Calu3 (cell line): Measurements from ENCODE around the gene MAML3. TPM values are rescaled to one million over a fixed set of nuclear protein-coding genes. Genes with fewer than 3 reads are reported as not detected.

Experiments used
- BruUV-seq: library from RNA; stranded (reverse); fragments of 400-500 nt; replicated peaks from 2 replicates; lab custom pipeline; 2021; lab: Mats Ljungman, UMichigan
- CTCF ChIA-PET: fragments of 300-600 bp; sonication (Branson Sonifier 250); formaldehyde crosslinking; loops from one replicate; lab custom pipeline; 2022; ENCODE audit warnings: antibody characterized with exemption; lab: Charles Lee
- DNase-seq: peaks from one replicate; pipeline ENCODE4 v3.0.0; 2022
- H3K27ac Mint-ChIP-seq: one replicate; pipeline ENCODE4 v1.8.0; 2022; ENCODE audit warnings: mixed read lengths; ENCODE audit not compliant: unreplicated experiment
- H3K27me3 Mint-ChIP-seq: one replicate; pipeline ENCODE4 v1.8.0; 2022; ENCODE audit warnings: mixed read lengths; ENCODE audit not compliant: unreplicated experiment
- H3K36me3 Mint-ChIP-seq: one replicate; pipeline ENCODE4 v1.8.0; 2022; ENCODE audit warnings: mild to moderate bottlenecking, moderate library complexity, mixed read lengths; ENCODE audit not compliant: insufficient read depth, unreplicated experiment
- H3K4me1 Mint-ChIP-seq: one replicate; pipeline ENCODE4 v1.8.0; 2022; ENCODE audit warnings: mild to moderate bottlenecking, low read depth, mixed read lengths; ENCODE audit not compliant: unreplicated experiment
- H3K4me3 Mint-ChIP-seq: one replicate; pipeline ENCODE4 v1.8.0; 2022; ENCODE audit warnings: mild to moderate bottlenecking, low read depth, moderate library complexity, mixed read lengths; ENCODE audit not compliant: unreplicated experiment
- H3K9me3 Mint-ChIP-seq: one replicate; pipeline ENCODE4 v1.8.0; 2022; ENCODE audit warnings: low read depth, mixed read lengths; ENCODE audit not compliant: unreplicated experiment
- intact Hi-C: fragments of 100-400 bp; cut with micrococcal nuclease; formaldehyde crosslinking; loops from one replicate; pipeline ENCODE4 v1.10.0; 2022; ENCODE audit not compliant: unreplicated experiment
- total RNA-seq: library from RNA; stranded (reverse); gene quantifications from 2 replicates; pipeline ENCODE4 v1.2.3, GENCODE V29; 2022
- TF ChIP-seq, protein P1 (sequence below): fragments of 200-600 bp; IDR thresholded peaks from one replicate; pipeline ENCODE4 v1.8.0; 2022; ENCODE audit warnings: antibody characterized with exemption; ENCODE audit not compliant: unreplicated experiment

The MAML3 gene
- total RNA-seq, 1 experiment from 2014 or later: 4.0 TPM

DNA sequence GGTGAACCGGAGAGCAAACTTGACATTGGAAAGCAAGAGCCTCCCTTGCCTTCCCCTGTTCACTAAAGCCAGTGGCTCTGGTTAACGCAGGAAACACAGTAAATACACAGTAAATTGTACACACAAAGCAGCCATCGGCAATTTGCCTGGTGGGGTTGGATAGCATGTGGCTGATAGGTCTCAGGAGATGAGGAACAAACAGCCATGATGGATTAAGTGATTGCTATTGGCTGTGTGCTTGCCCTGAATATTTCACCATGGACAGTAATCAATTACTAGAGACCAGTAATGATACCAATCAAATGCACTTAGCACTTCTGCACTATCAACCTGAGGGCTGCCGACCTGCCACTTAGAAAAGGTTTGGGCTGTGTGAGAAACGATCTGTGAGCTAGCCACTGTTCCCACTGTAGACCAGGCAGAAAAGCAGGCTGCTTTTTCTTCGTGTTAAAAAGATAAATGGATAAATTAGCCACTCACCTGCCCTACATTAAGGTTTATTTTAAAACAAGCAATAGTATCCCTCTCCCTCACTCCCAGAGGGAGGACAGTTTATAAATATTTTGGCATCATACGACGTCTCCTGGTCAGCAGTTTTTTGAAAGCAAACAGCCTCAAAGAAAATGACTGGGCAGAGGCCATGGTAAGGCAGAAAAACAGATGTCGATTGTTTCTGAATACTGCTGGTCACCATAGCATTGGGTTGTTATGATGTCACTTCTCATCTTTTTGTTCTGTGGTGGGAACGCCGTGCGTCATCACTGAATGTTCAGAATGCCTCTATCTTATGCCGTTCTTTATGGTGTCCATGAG lies 167.1 kb downstream of the MAML3 start:
- TF ChIP-seq, protein P1, sequence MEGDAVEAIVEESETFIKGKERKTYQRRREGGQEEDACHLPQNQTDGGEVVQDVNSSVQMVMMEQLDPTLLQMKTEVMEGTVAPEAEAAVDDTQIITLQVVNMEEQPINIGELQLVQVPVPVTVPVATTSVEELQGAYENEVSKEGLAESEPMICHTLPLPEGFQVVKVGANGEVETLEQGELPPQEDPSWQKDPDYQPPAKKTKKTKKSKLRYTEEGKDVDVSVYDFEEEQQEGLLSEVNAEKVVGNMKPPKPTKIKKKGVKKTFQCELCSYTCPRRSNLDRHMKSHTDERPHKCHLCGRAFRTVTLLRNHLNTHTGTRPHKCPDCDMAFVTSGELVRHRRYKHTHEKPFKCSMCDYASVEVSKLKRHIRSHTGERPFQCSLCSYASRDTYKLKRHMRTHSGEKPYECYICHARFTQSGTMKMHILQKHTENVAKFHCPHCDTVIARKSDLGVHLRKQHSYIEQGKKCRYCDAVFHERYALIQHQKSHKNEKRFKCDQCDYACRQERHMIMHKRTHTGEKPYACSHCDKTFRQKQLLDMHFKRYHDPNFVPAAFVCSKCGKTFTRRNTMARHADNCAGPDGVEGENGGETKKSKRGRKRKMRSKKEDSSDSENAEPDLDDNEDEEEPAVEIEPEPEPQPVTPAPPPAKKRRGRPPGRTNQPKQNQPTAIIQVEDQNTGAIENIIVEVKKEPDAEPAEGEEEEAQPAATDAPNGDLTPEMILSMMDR: no peak
- H3K4me1 Mint-ChIP-seq: peaks cover 15% of the 10 kb centered on the region
- H3K4me3 Mint-ChIP-seq: no peak overlapping the region
- H3K27ac Mint-ChIP-seq: no peak overlapping the region
- no TSS peak for BruUV-seq
- CTCF ChIA-PET: interaction anchor here (0.7 kb wide), 1 partner anchor 145 kb away, joined by 6 read pairs; no protein-coding TSS in a partner anchor
- DNase-seq: no peak
- intact Hi-C loops: no loop called here
- peaks cover 1% of the 10 kb centered on the region for H3K9me3 Mint-ChIP-seq
- peaks cover 7% of the 10 kb centered on the region for H3K36me3 Mint-ChIP-seq
- no peaks in the 10 kb centered on the region for H3K27me3 Mint-ChIP-seq

DNA sequence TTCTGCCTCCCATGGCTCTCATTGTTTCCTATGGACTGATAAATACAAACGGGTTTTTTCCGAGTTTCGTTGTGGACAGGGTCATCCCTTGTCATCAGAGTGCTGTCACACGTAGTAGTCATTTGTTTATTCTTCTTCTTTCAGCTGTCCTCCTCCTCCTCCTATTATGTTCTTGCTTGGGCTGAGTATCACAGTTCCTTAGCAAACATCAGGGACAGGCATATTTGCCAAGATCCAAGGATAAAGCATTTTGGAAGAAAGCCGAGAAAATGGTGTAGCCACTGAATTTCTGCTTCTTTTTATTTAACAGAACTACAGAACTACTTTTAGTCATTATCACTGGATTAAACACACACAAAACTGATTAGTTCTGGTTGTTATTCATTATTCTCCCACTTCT lies 167.9 kb downstream of the MAML3 start:
- Mint-ChIP-seq H3K36me3 (peaks cover 7% of the 10 kb centered on the region), H3K27ac (no peak overlapping the region), H3K4me3 (no peak overlapping the region), H3K4me1 (peaks cover 15% of the 10 kb centered on the region), H3K27me3 (no peaks in the 10 kb centered on the region), H3K9me3 (peaks cover 2% of the 10 kb centered on the region)
- CTCF ChIA-PET: no interaction called here
- TF ChIP-seq, protein P1: no peak
- no TSS peak for BruUV-seq
- intact Hi-C loops: no loop called here
- no peak for DNase-seq

DNA sequence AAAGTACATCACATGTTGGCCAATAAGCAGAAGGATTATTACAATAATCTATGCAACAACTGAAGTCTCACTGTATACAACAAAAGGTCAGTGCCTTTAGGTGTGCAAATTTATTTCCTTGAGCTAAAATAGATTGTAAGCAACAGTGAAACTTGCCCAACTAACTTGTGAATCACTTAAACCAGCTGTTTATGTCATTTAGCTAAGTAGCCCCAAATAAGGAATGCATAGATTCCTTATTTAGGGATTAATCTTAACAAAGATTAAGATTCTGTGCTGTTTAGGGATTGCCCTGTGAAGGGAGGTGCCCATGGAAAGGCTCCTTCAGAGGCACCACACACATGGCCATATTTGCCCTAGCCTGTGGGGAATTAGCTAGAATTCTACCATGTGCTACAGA lies 168.6 kb downstream of the MAML3 start:
- no peaks in the 10 kb centered on the region for H3K27me3 Mint-ChIP-seq
- BruUV-seq: no TSS peak
- H3K4me3 Mint-ChIP-seq: no peak overlapping the region
- peaks cover 2% of the 10 kb centered on the region for H3K9me3 Mint-ChIP-seq
- peaks cover 7% of the 10 kb centered on the region for H3K36me3 Mint-ChIP-seq
- no peak for DNase-seq
- CTCF ChIA-PET: no interaction called here
- TF ChIP-seq, protein P1: no peak
- peaks cover 15% of the 10 kb centered on the region for H3K4me1 Mint-ChIP-seq
- intact Hi-C loops: no loop called here
- H3K27ac Mint-ChIP-seq: no peak overlapping the region

GRCh38 chr4:139984471-139984870 lies 169.5 kb downstream of the MAML3 start:
- H3K36me3 Mint-ChIP-seq: peaks cover 4% of the 10 kb centered on the region
- H3K27ac Mint-ChIP-seq: no peak overlapping the region
- peaks cover 2% of the 10 kb centered on the region for H3K9me3 Mint-ChIP-seq
- no peak for DNase-seq
- CTCF ChIA-PET: no interaction called here
- H3K4me1 Mint-ChIP-seq: peaks cover 10% of the 10 kb centered on the region
- TF ChIP-seq, protein P1: no peak
- BruUV-seq: no TSS peak
- no peaks in the 10 kb centered on the region for H3K27me3 Mint-ChIP-seq
- no peak overlapping the region for H3K4me3 Mint-ChIP-seq
- intact Hi-C loops: no loop called here
